HG02870 (cell line): ENCODE measurements around the gene PLA2G4E.

Source experiments
- ATAC-seq: cut with Tn5 transposase; IDR thresholded peaks from one replicate; pipeline ENCODE4 v1.9.1; 2021; ENCODE audit warnings: mild to moderate bottlenecking, moderate library complexity; ENCODE audit not compliant: unreplicated experiment

Gene PLA2G4E

GRCh38 chr15:41939986-41940385 lies 80.9 kb downstream of the PLA2G4E start:
- no peak for ATAC-seq

DNA sequence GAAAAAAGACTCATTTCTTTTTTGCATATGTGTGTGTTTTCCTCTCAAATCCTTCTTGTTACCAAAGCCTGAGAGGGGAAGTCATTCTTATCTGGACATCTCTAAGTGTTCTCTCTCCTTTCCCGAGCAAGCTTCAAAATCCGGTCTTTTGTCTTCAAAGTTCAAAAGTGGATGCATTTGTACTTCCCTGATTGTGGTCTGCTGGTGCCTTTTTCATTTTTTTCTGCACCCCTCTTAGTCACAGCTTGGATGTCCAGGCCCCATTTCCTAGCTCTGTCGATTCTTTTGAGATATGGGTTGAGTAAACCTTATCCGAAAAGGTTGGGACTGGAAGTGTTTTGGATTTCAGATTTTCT lies 83.3 kb downstream of the PLA2G4E start:
- no peak for ATAC-seq

DNA sequence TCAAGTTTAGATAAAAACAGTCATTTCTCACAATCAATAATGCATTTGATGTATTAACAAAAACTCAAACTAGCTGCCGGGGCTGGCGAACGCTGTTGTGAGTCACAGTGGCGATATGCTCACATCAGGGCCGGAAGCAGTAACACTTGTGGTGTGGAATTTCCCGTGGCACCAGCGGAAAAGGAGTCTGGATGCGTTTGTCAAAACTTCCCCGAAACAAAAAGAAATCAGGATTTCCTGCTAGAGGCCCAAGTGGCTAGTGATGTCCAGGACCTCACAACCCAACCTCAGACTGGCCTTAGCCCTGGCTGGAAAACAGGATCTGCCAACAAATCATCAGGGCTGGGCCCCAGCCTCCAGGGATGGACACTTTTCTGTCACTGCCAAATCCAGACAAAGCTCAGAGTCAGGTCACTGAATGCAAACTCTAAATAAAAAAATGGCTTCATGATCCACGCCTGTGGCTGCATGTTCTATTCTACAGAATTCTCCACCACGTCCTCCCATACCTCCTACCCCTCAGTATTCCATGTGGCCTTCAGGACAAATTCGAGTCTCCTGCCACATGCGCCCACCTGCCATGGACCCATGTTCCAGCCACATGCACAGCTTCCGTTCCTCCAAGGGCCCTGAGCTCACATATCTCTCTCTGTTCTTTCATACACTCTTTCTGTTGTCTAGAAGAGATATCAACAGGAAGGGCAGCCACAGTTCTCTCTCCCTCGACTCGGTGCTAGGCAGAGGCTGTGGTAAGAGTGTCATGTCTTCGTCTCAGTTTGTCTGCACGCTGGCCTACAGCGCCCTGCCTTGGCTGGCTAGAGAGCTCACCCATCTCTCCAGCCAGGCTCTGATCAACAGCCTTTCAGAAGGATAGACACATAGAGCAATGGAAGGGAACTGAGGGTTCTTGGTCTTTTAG lies 83.9 kb downstream of the PLA2G4E start:
- peak; percentile 43 for ATAC-seq

DNA sequence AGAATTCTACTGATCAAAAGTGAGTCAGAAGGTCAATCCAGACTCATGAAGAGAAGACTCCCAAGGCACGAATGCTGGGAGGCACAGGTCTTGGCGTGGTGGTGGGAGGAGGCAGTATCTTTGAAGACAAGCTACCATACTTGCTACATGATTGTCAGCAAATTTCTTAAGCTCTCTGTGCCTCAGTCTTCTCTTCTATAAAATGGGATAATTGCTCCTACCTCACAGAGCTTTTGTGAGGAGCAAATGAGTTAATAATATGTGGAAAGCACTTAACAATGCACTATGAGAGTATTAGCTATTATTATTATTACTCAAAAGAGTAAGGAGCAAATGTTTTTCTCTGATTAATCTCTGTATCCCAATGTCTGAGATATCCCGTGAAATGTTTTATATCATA lies 84.7 kb downstream of the PLA2G4E start:
- no peak for ATAC-seq

DNA sequence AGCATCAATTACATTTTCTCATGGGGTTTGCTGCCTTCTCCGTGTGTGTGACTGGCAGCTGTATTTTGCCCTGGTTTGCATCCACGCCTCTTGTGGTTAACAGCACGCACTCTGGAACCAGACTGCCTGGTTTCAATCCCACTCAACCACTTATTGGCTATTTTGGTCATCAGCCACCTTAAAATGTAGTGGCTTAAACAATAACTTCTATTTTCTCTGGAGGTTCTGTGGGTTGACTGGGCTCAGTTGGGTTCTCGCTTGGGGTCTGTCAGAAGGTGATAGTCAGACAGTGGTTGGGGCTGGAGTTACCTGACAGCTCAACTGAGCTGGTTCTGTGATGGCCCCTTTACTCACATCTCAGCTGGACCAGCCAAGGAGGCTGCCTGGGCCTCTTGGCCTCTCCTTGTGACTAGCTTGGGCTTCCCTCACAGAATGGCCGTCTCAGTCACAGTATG lies 85.2 kb downstream of the PLA2G4E start:
- no peak for ATAC-seq

DNA sequence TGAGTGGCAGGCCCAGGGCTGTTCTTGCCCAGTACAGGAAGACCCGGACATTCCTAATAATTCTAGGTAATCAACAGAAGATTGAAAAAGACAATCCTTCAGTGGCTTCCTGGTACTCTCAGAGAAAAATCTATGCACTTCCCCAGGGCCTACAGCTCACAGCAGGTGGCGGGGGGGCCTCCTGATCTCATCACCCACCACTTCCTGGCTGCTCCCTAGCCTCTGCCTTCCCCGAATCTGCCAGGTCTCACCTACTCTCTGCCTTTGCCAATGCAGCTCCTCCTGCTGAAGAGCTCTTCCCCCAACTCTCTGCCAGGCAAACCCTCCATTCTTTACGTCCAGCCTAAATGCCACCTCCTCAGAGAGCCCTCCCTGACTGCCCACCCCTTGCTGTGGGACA lies 86.0 kb downstream of the PLA2G4E start:
- no peak for ATAC-seq

DNA sequence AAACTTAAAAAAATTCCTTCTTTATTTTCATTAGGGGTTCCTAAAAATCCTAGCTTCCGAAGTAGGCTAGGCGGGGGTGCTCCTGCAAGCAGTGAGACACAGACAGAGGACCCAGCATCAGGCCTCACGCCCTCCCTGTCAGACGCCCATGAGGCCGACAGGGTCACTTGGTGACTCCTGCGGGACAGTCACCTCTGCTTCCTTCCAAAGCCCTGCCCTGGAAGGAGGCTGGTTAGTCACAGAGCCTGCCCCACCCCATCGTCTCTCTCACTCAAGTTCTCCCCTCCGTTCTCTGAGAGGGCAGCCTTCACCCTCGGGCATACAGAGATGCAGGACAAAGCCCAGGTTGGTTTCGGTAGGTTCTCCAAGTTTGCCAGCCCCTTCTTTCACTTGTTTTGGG lies 87.1 kb downstream of the PLA2G4E start:
- no peak for ATAC-seq

GRCh38 chr15:41933326-41933725 lies 87.5 kb downstream of the PLA2G4E start:
- ATAC-seq = no peak

DNA sequence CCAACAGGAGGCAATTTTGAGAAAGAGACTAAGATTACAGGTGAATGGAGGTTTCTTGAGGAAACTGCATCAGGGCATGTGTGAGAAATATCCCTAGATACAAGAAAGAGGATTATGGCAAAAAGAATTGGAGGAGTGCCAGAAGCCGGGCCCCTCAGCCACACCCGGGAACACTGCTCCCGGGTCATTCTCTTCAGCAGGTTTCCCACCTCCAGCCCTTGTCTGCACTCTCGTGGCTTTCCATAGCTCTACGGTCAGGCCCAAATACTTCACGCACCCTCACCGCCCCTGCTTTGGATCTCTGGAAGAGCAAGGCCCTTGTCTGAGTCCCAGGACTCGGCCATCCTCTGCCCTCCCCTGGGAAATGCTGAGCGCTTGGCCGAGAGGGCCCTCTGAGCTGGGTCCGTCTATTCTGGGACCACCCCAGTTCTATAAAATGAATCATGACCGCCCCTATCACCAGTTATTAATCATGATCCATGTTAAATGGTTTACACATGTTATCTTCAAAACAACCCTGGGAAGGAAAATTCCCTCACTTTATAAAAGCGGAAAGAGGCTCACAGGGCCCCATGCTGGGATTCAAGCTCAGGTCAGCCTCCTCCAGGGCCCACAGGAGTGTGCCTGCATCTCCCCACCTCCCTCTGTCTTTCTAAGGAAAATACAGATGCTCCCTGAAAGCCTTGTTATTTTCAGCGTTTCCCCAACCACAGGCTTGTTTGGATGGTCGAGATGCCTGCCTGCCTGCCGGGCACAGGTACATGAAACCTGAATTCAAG lies 88.1 kb downstream of the PLA2G4E start:
- no peak for ATAC-seq

- no peak for ATAC-seq
Observed at GRCh38 chr15:41932101-41932500, 88.7 kb downstream of the PLA2G4E start.
